PC-3 (cell line): Measurements from ENCODE around the gene MYL10.

Experiments used
- CTCF ChIP-seq: fragments of 300-600 bp; sonication (generic); conservative IDR thresholded peaks from 2 replicates; pipeline ENCODE4 v1.5.1; 2017; ENCODE audit warnings: antibody characterized with exemption, low read depth, mild to moderate bottlenecking, low read length
- EZH2 ChIP-seq: fragments of 300-600 bp; sonication (generic); IDR thresholded peaks from one replicate; pipeline ENCODE4 v1.6.1; 2017; ENCODE audit warnings: antibody characterized with exemption, mild to moderate bottlenecking, low read length; ENCODE audit not compliant: unreplicated experiment

- no peak for TF ChIP-seq CTCF
- no peak for TF ChIP-seq EZH2
These were observed 3.9 kb downstream of the MYL10 start for GRCh38 chr7:101625031-101625791.
